Sigmoid colon (tissue), 7 donors: ENCODE results near the gene EPB41L4B. TPM values are rescaled to one million over a fixed set of nuclear protein-coding genes. Genes with fewer than 3 reads are reported as not detected.

Source experiments
- DNase-seq: peaks from one replicate; pipeline ENCODE4 v3.0.0-alpha.2; 2019
- H3K27ac ChIP-seq, 4 donors: fragments of 200-600 bp; sonication (generic); one replicate each; pipeline ENCODE4 v1.5.1; 2016 to 2019; ENCODE audit warnings: mild to moderate bottlenecking in 1 of 4
- H3K27me3 ChIP-seq, 3 donors: fragments of 200-600 bp; sonication (generic); one replicate each; pipeline ENCODE4 v1.5.1; 2019; ENCODE audit warnings: mild to moderate bottlenecking in 1 of 3
- H3K36me3 ChIP-seq, 4 donors: fragments of 200-600 bp; sonication (generic); one replicate each; pipeline ENCODE4 v1.5.1; 2016 to 2019
- H3K4me1 ChIP-seq, 4 donors: fragments of 200-600 bp; sonication (generic); one replicate each; pipeline ENCODE4 v1.5.1; 2017 to 2019
- H3K4me3 ChIP-seq, 4 donors: fragments of 200-600 bp; sonication (generic); one replicate each; pipeline ENCODE4 v1.5.1; 2017 to 2019; ENCODE audit warnings: mild to moderate bottlenecking in 2 of 4, moderate library complexity in 1 of 4
- H3K9me3 ChIP-seq, 4 donors: fragments of 200-600 bp in 3 of 4; sonication (generic) in 3 of 4; one replicate each; pipeline versions ENCODE4 v1.5.1 to v1.6.1; 2013 to 2019
- CTCF ChIP-seq, 4 experiments: fragments of 450-650 bp in 3 of 4; fragments of 200-600 bp in 1 of 4; IDR thresholded peaks; one replicate each; pipeline ENCODE4 v1.5.1; 2016 to 2019; ENCODE audit warnings: antibody characterized with exemption in 4 of 4, mild to moderate bottlenecking in 3 of 4, moderate library complexity in 2 of 4
- EP300 ChIP-seq, 4 donors: sonication (generic); formaldehyde crosslinking; IDR thresholded peaks; one replicate each; pipeline ENCODE4 v1.6.1; 2017; ENCODE audit warnings: antibody characterized with exemption in 4 of 4
- POLR2A ChIP-seq, 2 donors: fragments of 450-650 bp; IDR thresholded peaks; one replicate each; pipeline ENCODE4 v1.6.1; 2016; ENCODE audit warnings: antibody characterized with exemption in 2 of 2, mild to moderate bottlenecking in 2 of 2, moderate library complexity in 2 of 2
- POLR2AphosphoS5 ChIP-seq, 4 donors: sonication (generic); formaldehyde crosslinking; IDR thresholded peaks; one replicate each; pipeline ENCODE4 v1.6.1; 2017; ENCODE audit warnings: antibody characterized with exemption in 4 of 4
- WGBS, 2 donors: extraction: QIAGEN DNeasy Blood & Tissue Kit; methylation state at CpG; one replicate each; pipeline ENCODE4 v1.1.7; 2013; 5-methylcytosine and 5-hydroxymethylcytosine counted together
- intact Hi-C: fragments of 100-400 bp; cut with DNase I; formaldehyde crosslinking; loops from one replicate; pipeline ENCODE4 v1.15.1; 2023
- polyA plus RNA-seq, 3 donors: library from polyadenylated mRNA; stranded (reverse); fragments of 200-250 nt; gene quantifications; one replicate each; pipeline ENCODE4 v1.2.3, GENCODE V29; 2013
- total RNA-seq, 4 donors: library from RNA; depleted of rRNA; stranded (reverse); fragments of >200 nt; gene quantifications; one replicate each; pipeline ENCODE4 v1.1.0, GENCODE V29; 2016
- donor health status: healthy with polysubstance abuse.
- donor health status: Bipolar disorder and iron deficiency.
- donor health status: healthy.

Gene EPB41L4B
- total and polyA plus RNA-seq, 7 donors = 0.49 to 160 (median 2.5) TPM

GRCh38 chr9:109258481-109259302 lies 62.2 kb downstream of the EPB41L4B start:
- no peak for TF ChIP-seq CTCF (IDR thresholded peaks at IDR 0.05)
- TF ChIP-seq POLR2AphosphoS5 (IDR thresholded peaks at IDR 0.05) = no peak
- TF ChIP-seq EP300 (IDR thresholded peaks at IDR 0.05) = no peak
- no peaks in the 10 kb centered on the region for H3K36me3 ChIP-seq
- intact Hi-C loops = no loop called here
- no peaks in the 10 kb centered on the region for H3K4me1 ChIP-seq
- no peaks in the 10 kb centered on the region for H3K9me3 ChIP-seq
- no peak for DNase-seq
- no peak overlapping the region for H3K27ac ChIP-seq
- 46 to 68% methylated on average over 11 of the region's 11 CpGs for WGBS, 2 donors
- H3K27me3 ChIP-seq = no peaks in the 10 kb centered on the region
- H3K4me3 ChIP-seq = no peak overlapping the region

GRCh38 chr9:109256336-109256735 lies 64.5 kb downstream of the EPB41L4B start:
- TF ChIP-seq EP300 (IDR thresholded peaks at IDR 0.05) = no peak
- no peak for TF ChIP-seq POLR2A (IDR thresholded peaks at IDR 0.05)
- TF ChIP-seq POLR2AphosphoS5 (IDR thresholded peaks at IDR 0.05) = no peak
- TF ChIP-seq CTCF (IDR thresholded peaks at IDR 0.05) = no peak
- no peak for DNase-seq
- no peaks in the 10 kb centered on the region for H3K9me3 ChIP-seq
- H3K27me3 ChIP-seq = no peaks in the 10 kb centered on the region
- no peak overlapping the region for H3K4me3 ChIP-seq
- H3K36me3 ChIP-seq = no peaks in the 10 kb centered on the region
- no peaks in the 10 kb centered on the region for H3K4me1 ChIP-seq
- WGBS, 2 donors = 91 to 92% methylated on average over 10 of the region's 10 CpGs
- intact Hi-C loops = no loop called here
- no peak overlapping the region for H3K27ac ChIP-seq

GRCh38 chr9:109255394-109255793 lies 65.5 kb downstream of the EPB41L4B start:
- Histone ChIP-seq H3K27me3 (no peaks in the 10 kb centered on the region), H3K9me3 (no peaks in the 10 kb centered on the region), H3K27ac (no peak overlapping the region), H3K4me3 (no peak overlapping the region), H3K36me3 (no peaks in the 10 kb centered on the region), H3K4me1 (no peaks in the 10 kb centered on the region)
- intact Hi-C loops = no loop called here
- TF ChIP-seq CTCF (IDR thresholded peaks at IDR 0.05) = no peak
- TF ChIP-seq POLR2A (IDR thresholded peaks at IDR 0.05) = no peak
- no peak for TF ChIP-seq EP300 (IDR thresholded peaks at IDR 0.05)
- TF ChIP-seq POLR2AphosphoS5 (IDR thresholded peaks at IDR 0.05) = no peak
- no peak for DNase-seq
- WGBS, 2 donors = 86 to 93% methylated on average over 15 of the region's 15 CpGs

- WGBS, 2 donors = 84 to 91% methylated on average over 4 of the region's 4 CpGs
- H3K4me3 ChIP-seq = no peak overlapping the region
- DNase-seq = no peak
- intact Hi-C loops = no loop called here
- H3K9me3 ChIP-seq = no peaks in the 10 kb centered on the region
- H3K4me1 ChIP-seq = no peaks in the 10 kb centered on the region
- no peaks in the 10 kb centered on the region for H3K36me3 ChIP-seq
- H3K27me3 ChIP-seq = no peaks in the 10 kb centered on the region
- TF ChIP-seq EP300 (IDR thresholded peaks at IDR 0.05) = no peak
- no peak for TF ChIP-seq POLR2A (IDR thresholded peaks at IDR 0.05)
- no peak for TF ChIP-seq CTCF (IDR thresholded peaks at IDR 0.05)
- no peak for TF ChIP-seq POLR2AphosphoS5 (IDR thresholded peaks at IDR 0.05)
- H3K27ac ChIP-seq = no peak overlapping the region
Observed at GRCh38 chr9:109254317-109254716, 66.5 kb downstream of the EPB41L4B start.
